ENCODE measurements around the gene DLX1.
"Not testable (repeated sequence)": the region's sequence is repeated elsewhere in the genome, so short reads cannot be mapped to it uniquely, and the experiment has no call there.

The DLX1 gene

GRCh38 chr2:172106108-172106961, 21.0 kb downstream of the DLX1 start:
- DNase-seq, result no peak
- in situ Hi-C loops (cut with MboI; ENCODE audit: low pct_unique_long_range_greater_than_20kb, low sequenced_read_pairs), result loop anchor here (25.0 kb wide), 2 partner anchors 394 to 519 kb away; no protein-coding TSS in a partner anchor

GRCh38 chr2:172107690-172108586, 22.6 kb downstream of the DLX1 start:
- in situ Hi-C loops (cut with MboI; ENCODE audit: low pct_unique_long_range_greater_than_20kb, low sequenced_read_pairs), result loop anchor here (25.0 kb wide), 2 partner anchors 396 to 521 kb away; no protein-coding TSS in a partner anchor
- no peak for DNase-seq

DNA sequence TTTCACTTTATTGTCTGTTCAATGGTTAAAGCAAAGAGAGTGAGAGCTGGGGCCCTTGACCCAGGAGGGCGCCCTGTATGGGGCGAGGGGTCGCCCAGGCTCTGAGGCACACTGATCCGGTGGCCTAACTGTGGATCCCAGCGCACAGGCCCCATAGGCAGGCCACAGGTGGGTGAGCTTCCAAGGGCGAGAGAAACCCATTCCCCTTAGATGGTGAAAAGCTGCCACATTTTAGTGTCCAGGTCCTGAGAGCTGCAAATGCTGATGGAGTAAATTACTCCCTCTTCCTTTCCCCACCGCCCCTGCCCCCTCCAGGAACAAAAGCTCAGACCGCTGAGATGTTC, 23.3 kb downstream of the DLX1 start:
- no peak for DNase-seq
- in situ Hi-C loops (cut with MboI; ENCODE audit: low pct_unique_long_range_greater_than_20kb, low sequenced_read_pairs), result loop anchor here (25.0 kb wide), 2 partner anchors 396 to 521 kb away; no protein-coding TSS in a partner anchor

GRCh38 chr2:172109256-172109987, 24.1 kb downstream of the DLX1 start:
- no peak for DNase-seq
- in situ Hi-C loops (cut with MboI; ENCODE audit: low pct_unique_long_range_greater_than_20kb, low sequenced_read_pairs), result loop anchor here (25.0 kb wide), 2 partner anchors 397 to 522 kb away; no protein-coding TSS in a partner anchor

DNA sequence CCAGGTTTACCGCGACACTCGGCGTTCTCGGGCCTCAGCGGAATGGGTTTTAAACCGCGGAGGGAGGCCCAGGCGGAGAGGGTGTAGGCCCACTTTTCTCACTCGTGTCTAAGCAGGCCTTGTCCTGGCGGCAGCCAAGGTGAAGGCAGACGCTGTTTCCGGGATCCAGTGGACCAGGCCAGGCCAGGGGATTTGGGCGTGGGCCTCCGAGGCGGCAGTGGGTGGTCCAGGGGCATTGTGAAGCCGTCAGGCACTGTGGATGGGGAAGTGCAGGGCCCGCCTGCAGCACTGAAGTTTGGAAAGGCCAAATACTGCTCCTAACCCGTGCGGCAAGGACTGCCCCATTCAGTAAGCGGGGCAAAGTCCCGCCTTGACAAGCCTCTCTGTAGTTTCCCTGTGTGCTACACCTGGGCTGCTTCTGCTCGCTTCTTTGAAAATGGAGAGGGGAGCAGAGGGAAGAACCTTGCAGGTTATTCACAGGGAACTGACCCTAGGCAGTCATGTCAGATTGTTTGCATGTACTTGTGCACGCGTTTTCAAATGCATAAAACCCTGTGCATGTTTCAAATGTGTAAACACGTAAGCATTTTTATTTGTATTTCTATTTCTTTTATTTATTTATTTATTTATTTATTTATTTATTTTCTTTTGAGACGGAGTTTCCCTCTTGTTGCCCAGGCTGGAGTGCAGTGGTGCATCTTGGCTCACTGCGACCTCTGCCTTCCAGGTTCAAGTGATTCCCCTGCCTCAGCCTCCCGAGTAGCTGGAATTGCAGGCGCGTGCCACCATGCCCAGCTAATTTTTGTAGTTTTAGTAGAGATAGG, 24.9 kb downstream of the DLX1 start:
- no peak for DNase-seq
- in situ Hi-C loops (cut with MboI; ENCODE audit: low pct_unique_long_range_greater_than_20kb, low sequenced_read_pairs), result loop anchor here (25.0 kb wide), 2 partner anchors 398 to 523 kb away; no protein-coding TSS in a partner anchor

DNA sequence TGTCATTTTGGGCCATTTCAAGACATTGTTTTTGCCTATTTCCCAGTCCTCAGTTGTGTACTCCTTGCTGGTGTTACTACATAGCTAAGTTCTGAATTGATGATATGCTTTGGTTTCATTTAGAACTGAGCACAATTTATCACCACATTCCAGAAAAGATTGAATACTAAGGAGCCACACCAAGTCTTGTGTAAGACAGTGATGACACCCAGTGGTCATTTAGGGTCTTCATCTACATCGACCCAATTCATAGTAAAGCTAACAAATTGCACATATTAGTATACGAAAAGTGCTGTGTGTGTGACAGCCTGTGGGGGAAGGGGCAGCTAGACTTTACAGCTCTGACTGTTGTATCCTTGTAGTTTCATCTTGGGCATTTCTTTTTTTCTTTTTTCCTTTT, 28.3 kb downstream of the DLX1 start:
- in situ Hi-C loops (cut with MboI; ENCODE audit: low pct_unique_long_range_greater_than_20kb, low sequenced_read_pairs), result loop anchor here (25.0 kb wide), 2 partner anchors 401 to 526 kb away; no protein-coding TSS in a partner anchor
- peak; percentile 62 for DNase-seq

DNA sequence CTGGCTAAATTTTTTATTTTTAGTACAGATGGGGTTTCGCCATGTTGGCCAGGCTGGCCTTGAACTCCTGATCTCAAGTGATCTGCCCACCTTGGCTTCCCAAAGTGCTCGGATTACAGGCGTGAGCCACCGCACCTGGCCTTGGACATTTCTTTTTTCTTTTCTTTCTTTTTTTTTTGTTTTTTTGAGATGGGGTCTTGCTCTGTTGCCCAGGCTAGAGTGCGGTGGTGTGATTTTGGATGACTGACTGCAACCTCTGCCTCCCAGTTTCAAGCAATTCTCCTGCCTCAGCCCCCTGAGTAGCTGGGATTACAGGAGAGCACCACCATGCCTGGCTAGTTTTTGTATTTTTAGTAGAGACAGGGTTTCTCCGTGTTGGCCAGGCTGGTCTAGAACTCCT, 28.9 kb downstream of the DLX1 start:
- DNase-seq, result not testable (repeated sequence)
- in situ Hi-C loops (cut with MboI; ENCODE audit: low pct_unique_long_range_greater_than_20kb, low sequenced_read_pairs), result loop anchor here (25.0 kb wide), 2 partner anchors 402 to 527 kb away; no protein-coding TSS in a partner anchor

DNA sequence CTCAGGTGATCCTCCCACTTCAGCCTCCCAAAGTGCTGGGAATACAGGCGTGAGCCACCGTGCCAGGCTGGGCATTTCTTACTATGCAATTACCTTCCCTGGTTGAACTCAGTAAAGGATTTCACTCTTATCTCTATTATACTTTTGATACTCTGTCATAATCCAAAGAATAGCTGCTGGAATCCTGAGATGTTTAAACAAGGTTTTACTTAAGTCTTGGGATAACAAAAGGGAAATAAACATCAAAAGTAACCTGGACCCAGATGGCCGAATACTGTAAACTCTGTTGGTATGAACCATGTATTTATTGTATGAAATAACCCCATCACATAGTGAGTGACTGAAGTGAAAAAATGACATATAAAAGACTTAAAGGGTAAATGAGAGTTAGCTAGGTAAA, 29.3 kb downstream of the DLX1 start:
- in situ Hi-C loops (cut with MboI; ENCODE audit: low pct_unique_long_range_greater_than_20kb, low sequenced_read_pairs), result loop anchor here (25.0 kb wide), 2 partner anchors 402 to 527 kb away; no protein-coding TSS in a partner anchor
- DNase-seq, result no peak

- in situ Hi-C loops (cut with MboI; ENCODE audit: low pct_unique_long_range_greater_than_20kb, low sequenced_read_pairs), result loop anchor here (25.0 kb wide), 2 partner anchors 404 to 529 kb away; no protein-coding TSS in a partner anchor
- no peak for DNase-seq
Measured at GRCh38 chr2:172116107-172116506, 30.8 kb downstream of the DLX1 start.

- no peak for DNase-seq
- in situ Hi-C loops (cut with MboI; ENCODE audit: low pct_unique_long_range_greater_than_20kb, low sequenced_read_pairs), result loop anchor here (25.0 kb wide), 2 partner anchors 407 to 532 kb away; no protein-coding TSS in a partner anchor
Measured at GRCh38 chr2:172119089-172119488, 33.8 kb downstream of the DLX1 start.

DNA sequence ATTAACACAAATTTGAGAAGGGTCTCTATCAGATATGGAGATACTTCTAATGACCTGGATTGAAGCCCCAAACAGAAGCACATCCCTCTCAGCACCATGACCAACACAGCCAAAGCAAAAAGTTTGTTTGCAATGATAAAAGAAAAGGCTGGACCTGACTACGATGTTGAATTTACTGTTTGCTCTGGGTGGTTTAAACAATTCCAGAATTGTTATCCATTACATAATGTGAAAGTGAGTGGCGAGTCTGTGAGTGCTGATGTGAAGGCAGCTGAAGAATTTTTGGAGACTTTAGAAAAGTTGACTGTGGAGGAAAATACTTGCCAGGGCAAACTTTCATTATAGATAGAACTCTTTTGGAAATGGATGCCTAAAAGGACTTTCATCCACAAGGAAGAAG, 34.8 kb downstream of the DLX1 start:
- no peak for DNase-seq
- in situ Hi-C loops (cut with MboI; ENCODE audit: low pct_unique_long_range_greater_than_20kb, low sequenced_read_pairs), result loop anchor here (25.0 kb wide), 2 partner anchors 408 to 533 kb away; no protein-coding TSS in a partner anchor

DNA sequence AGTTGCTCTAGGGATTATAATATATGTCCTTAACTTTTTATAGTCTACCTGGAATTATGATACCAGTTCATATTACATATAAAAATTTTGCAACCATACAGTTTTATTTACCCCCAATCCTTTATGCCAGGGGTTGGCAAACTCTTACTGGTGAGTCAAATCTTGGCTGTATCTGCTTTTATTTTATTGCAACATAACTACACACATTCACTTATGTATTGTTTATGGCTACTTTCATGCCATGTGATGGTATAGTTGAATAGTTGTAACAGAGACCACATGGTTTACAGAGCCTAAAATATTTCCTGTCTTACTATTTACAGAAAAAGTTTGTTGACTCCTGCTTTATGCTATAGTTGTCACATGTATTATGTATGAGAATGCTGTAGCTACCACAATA, 43.2 kb downstream of the DLX1 start:
- in situ Hi-C loops (cut with MboI; ENCODE audit: low pct_unique_long_range_greater_than_20kb, low sequenced_read_pairs), result no loop called here
- DNase-seq, result no peak

DNA sequence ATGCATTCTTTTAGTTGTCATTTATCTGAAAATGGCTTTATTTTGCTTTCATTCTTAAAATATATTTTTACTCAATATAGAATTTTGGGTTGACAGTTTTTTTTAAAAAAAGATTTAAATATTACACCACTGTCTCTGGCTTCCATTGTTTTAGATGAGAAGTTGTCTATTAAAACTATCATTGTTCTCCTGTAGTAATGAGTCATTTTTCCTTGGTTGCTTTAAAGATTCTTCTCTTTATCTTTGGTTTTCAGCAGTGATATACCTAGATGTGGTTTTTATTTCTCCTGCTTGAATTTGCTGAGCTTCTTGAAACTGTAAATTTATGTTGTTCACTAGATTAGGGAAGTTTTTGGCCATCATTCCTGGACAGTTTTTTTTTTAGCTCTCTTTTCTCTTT, 44.1 kb downstream of the DLX1 start:
- in situ Hi-C loops (cut with MboI; ENCODE audit: low pct_unique_long_range_greater_than_20kb, low sequenced_read_pairs), result no loop called here
- DNase-seq, result no peak

- in situ Hi-C loops (cut with MboI; ENCODE audit: low pct_unique_long_range_greater_than_20kb, low sequenced_read_pairs), result no loop called here
- DNase-seq, result no peak
Measured at GRCh38 chr2:172131713-172132555, 46.6 kb downstream of the DLX1 start.

DNA sequence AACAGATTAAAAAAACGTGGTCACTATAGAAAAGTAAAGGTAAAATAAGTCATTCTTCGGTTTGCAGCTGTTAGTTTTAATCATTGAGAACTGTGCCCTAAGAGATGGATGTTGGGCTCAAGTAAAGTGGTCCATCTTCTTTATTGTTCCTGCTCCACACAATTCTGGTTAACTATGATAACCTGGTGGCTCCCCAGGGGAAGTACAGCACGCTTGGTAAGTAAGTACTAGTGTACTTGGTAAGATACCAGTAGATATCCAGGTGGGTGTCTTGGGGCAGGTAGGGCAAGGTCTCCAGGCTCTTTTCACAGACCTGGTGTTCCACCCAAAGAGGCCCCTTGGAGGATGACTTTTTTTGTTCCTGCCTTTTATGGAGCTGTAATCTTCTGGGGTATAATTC, 49.0 kb downstream of the DLX1 start:
- no peak for DNase-seq
- in situ Hi-C loops (cut with MboI; ENCODE audit: low pct_unique_long_range_greater_than_20kb, low sequenced_read_pairs), result no loop called here

- in situ Hi-C loops (cut with MboI; ENCODE audit: low pct_unique_long_range_greater_than_20kb, low sequenced_read_pairs), result no loop called here
- DNase-seq, result no peak
Measured at GRCh38 chr2:172135446-172135845, 50.1 kb downstream of the DLX1 start.

- no peak for DNase-seq
- in situ Hi-C loops (cut with MboI; ENCODE audit: low pct_unique_long_range_greater_than_20kb, low sequenced_read_pairs), result no loop called here
Measured at GRCh38 chr2:172137109-172137508, 51.8 kb downstream of the DLX1 start.

Data from KBM-7 (cell line).